ENCODE results near the gene UST.

DNA sequence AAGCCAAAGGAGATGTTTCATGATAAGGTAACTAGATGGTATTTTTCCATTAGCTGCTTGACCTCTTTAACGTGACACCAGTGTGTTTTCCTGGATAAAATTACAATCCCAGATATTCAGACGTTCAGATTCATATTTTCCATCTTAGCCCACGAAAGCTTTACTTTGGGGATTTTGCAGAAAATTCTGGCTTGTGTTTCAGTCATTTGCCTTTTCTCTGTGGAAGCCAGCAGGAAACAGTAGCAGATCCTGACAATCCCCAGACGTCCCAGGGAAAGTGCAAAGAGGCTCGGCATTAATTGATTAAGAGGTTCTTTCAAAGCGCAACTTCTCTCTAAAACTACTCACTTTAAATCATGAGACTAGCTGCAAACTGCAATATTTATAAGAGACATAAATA lies 243.6 kb downstream of the UST start:
- TF ChIP-seq EZH2phosphoT487 (IDR thresholded peaks at IDR 0.05; ENCODE audit: borderline replicate concordance, low read length) = no peak
- TF ChIP-seq, protein P1, sequence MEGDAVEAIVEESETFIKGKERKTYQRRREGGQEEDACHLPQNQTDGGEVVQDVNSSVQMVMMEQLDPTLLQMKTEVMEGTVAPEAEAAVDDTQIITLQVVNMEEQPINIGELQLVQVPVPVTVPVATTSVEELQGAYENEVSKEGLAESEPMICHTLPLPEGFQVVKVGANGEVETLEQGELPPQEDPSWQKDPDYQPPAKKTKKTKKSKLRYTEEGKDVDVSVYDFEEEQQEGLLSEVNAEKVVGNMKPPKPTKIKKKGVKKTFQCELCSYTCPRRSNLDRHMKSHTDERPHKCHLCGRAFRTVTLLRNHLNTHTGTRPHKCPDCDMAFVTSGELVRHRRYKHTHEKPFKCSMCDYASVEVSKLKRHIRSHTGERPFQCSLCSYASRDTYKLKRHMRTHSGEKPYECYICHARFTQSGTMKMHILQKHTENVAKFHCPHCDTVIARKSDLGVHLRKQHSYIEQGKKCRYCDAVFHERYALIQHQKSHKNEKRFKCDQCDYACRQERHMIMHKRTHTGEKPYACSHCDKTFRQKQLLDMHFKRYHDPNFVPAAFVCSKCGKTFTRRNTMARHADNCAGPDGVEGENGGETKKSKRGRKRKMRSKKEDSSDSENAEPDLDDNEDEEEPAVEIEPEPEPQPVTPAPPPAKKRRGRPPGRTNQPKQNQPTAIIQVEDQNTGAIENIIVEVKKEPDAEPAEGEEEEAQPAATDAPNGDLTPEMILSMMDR (conservative IDR thresholded peaks at IDR 0.05; ENCODE audit: low read depth, low read length) = no peak
